GM12878 (cell line): ENCODE measurements around the gene COL15A1. TPM values are rescaled to one million over a fixed set of nuclear protein-coding genes. Genes with fewer than 3 reads are reported as not detected.

ENCODE experiments used
- ATAC-seq: fragments of 200-7000 bp; cut with Tn5 transposase; 3 replicates; pipeline ENCODE4 v1.9.1; 2020; ENCODE audit warnings: mild to moderate bottlenecking, moderate library complexity
- BruUV-seq: library from RNA; stranded (reverse); fragments of 400-500 nt; replicated peaks from 2 replicates; lab custom pipeline; 2021; lab: Mats Ljungman, UMichigan
- CTCF ChIA-PET: fragments of 300-600 bp; sonication (Branson Sonifier 250); formaldehyde crosslinking; extraction: SDS; loops from one replicate; lab custom pipeline; 2021; ENCODE audit warnings: inconsistent platforms; lab: Yijun Ruan, JAX
- POLR2A ChIA-PET: fragments of 350-600 bp; formaldehyde crosslinking; extraction: SDS; loops from one replicate; lab custom pipeline; 2021; ENCODE audit warnings: inconsistent platforms; lab: Charles Lee
- RAD21 ChIA-PET: fragments of 300-600 bp; sonication (Branson Sonifier 250); formaldehyde crosslinking; loops from one replicate; lab custom pipeline; 2023; ENCODE audit warnings: antibody characterized with exemption; ENCODE audit not compliant: unreplicated experiment; lab: Charles Lee
- SMC1A ChIA-PET: fragments of 300-600 bp; sonication (Branson Sonifier 250); formaldehyde crosslinking; loops from one replicate; lab custom pipeline; 2023; ENCODE audit not compliant: unreplicated experiment, uncharacterized antibody; lab: Charles Lee
- DNase-seq: peaks from one replicate; pipeline ENCODE4 v3.0.0-alpha.2; 2011; ENCODE audit warnings: low read depth, low spot score
- FAIRE-seq: peaks from 3 replicates; lab custom pipeline; 2011; peaks lifted over from hg19 to GRCh38; lab: Jason Lieb, UNC
- H2AFZ ChIP-seq: 2 replicates; pipeline ENCODE4 v1.6.0; 2011; ENCODE audit warnings: low read depth, low read length, control low read depth; ENCODE audit not compliant: control insufficient read depth
- H3K27ac ChIP-seq: 2 replicates; pipeline ENCODE4 v1.5.1; 2011; ENCODE audit warnings: control low read depth; ENCODE audit not compliant: control insufficient read depth, insufficient read depth
- H3K27me3 ChIP-seq, 2 experiments: replicated peaks in 1 of 2; 2 replicates each; pipeline versions ENCODE4 v1.6.0 to v1.6.1; 2011; ENCODE audit warnings: low read length in 1 of 2; ENCODE audit not compliant: control insufficient read depth in 2 of 2, insufficient read depth in 2 of 2
- H3K36me3 ChIP-seq, 2 experiments: 2 replicates each; pipeline ENCODE4 v1.5.1; 2011; ENCODE audit warnings: low read length in 1 of 2; ENCODE audit not compliant: control insufficient read depth in 2 of 2, insufficient read depth in 2 of 2
- H3K4me1 ChIP-seq: 2 replicates; pipeline ENCODE4 v1.6.1; 2011; ENCODE audit warnings: mild to moderate bottlenecking, low read length, moderate library complexity, mixed read lengths; ENCODE audit not compliant: control insufficient read depth, insufficient read depth
- H3K4me2 ChIP-seq: 2 replicates; pipeline ENCODE4 v1.6.0; 2011; ENCODE audit warnings: control low read depth; ENCODE audit not compliant: control insufficient read depth, insufficient read depth
- H3K4me3 ChIP-seq: fragments of 200-600 bp; sonication (generic); 2 replicates; pipeline ENCODE4 v1.5.1; 2016
- H3K79me2 ChIP-seq: 2 replicates; pipeline ENCODE4 v1.6.0; 2011; ENCODE audit warnings: low read length; ENCODE audit not compliant: control insufficient read depth, insufficient read depth
- H3K9ac ChIP-seq: 2 replicates; pipeline ENCODE4 v1.8.0; 2011; ENCODE audit warnings: low read length, control low read depth, mixed read lengths; ENCODE audit not compliant: control insufficient read depth, insufficient read depth
- H3K9me3 ChIP-seq: replicated peaks from 3 replicates; pipeline ENCODE4 v1.5.1; 2011; ENCODE audit warnings: mild to moderate bottlenecking, low read length; ENCODE audit not compliant: control insufficient read depth, insufficient read depth
- H4K20me1 ChIP-seq: 2 replicates; pipeline ENCODE4 v1.6.0; 2011; ENCODE audit not compliant: control insufficient read depth, insufficient read depth
- ATF3 ChIP-seq: IDR thresholded peaks from 2 replicates; pipeline ENCODE4 v1.6.1; 2011; ENCODE audit warnings: low read depth, mild to moderate bottlenecking, low read length, moderate library complexity, borderline replicate concordance; ENCODE audit errors: extremely low read depth
- BACH1 ChIP-seq: fragments of 450-650 bp; IDR thresholded peaks from 2 replicates; pipeline ENCODE4 v1.6.1; 2017; ENCODE audit warnings: mild to moderate bottlenecking, borderline replicate concordance
- BHLHE40 ChIP-seq, 2 experiments: fragments of 450-650 bp in 1 of 2; IDR thresholded peaks; 2 replicates each; pipeline ENCODE4 v1.6.1; 2011 to 2017; ENCODE audit warnings: low read depth in 2 of 2, borderline replicate concordance in 1 of 2, improper control_type of control experiment in 1 of 2, low read length in 1 of 2, mild to moderate bottlenecking in 1 of 2
- BMI1 ChIP-seq: fragments of 450-650 bp; IDR thresholded peaks from 2 replicates; pipeline ENCODE4 v1.6.1; 2016; ENCODE audit warnings: mild to moderate bottlenecking, moderate library complexity, borderline replicate concordance
- ETV6 ChIP-seq, 2 experiments: fragments of 450-650 bp in 1 of 2; IDR thresholded peaks in 1 of 2; conservative IDR thresholded peaks in 1 of 2; 2 replicates each; pipeline ENCODE4 v1.6.1; 2014; ENCODE audit warnings: antibody characterized with exemption in 1 of 2, borderline replicate concordance in 1 of 2, low read depth in 1 of 2, mild to moderate bottlenecking in 1 of 2, moderate library complexity in 1 of 2
- FOXK2 ChIP-seq: fragments of 450-650 bp; IDR thresholded peaks from 2 replicates; pipeline ENCODE4 v1.6.1; 2017; ENCODE audit warnings: mild to moderate bottlenecking, moderate library complexity
- IRF3 ChIP-seq: fragments of 450-650 bp; IDR thresholded peaks from 2 replicates; pipeline ENCODE4 v1.6.1; 2014; ENCODE audit warnings: mild to moderate bottlenecking
- LARP7 ChIP-seq: fragments of 450-650 bp; IDR thresholded peaks from 2 replicates; pipeline ENCODE4 v1.6.1; 2017; ENCODE audit warnings: mild to moderate bottlenecking
- MEF2B ChIP-seq: fragments of 450-650 bp; IDR thresholded peaks from 2 replicates; pipeline ENCODE4 v1.6.1; 2018; ENCODE audit warnings: mild to moderate bottlenecking, moderate library complexity; ENCODE audit not compliant: partially characterized antibody, poor library complexity, severe bottlenecking
- MTA2 ChIP-seq: fragments of 450-650 bp; IDR thresholded peaks from 2 replicates; pipeline ENCODE4 v1.6.1; 2016; ENCODE audit warnings: low read depth, mild to moderate bottlenecking, moderate library complexity
- MYC ChIP-seq: IDR thresholded peaks from 2 replicates; pipeline ENCODE4 v1.6.1; 2011; ENCODE audit warnings: mild to moderate bottlenecking, low read length, moderate library complexity, inconsistent platforms; ENCODE audit not compliant: insufficient read depth, insufficient replicate concordance, insufficient read length, severe bottlenecking
- SIN3A ChIP-seq: IDR thresholded peaks from 2 replicates; pipeline ENCODE4 v1.6.1; 2012; ENCODE audit warnings: low read depth, low read length, improper control_type of control experiment
- SMC3 ChIP-seq: IDR thresholded peaks from 2 replicates; pipeline ENCODE4 v1.6.1; 2011; ENCODE audit warnings: low read length, improper control_type of control experiment, borderline replicate concordance
- SRF ChIP-seq, 2 experiments: IDR thresholded peaks; 2 replicates each; pipeline ENCODE4 v1.6.1; 2011; ENCODE audit warnings: low read depth in 2 of 2, low read length in 2 of 2, mild to moderate bottlenecking in 1 of 2, moderate library complexity in 1 of 2
- TARDBP ChIP-seq: IDR thresholded peaks from 2 replicates; pipeline ENCODE4 v1.6.1; 2016; ENCODE audit warnings: borderline replicate concordance
- TCF3 ChIP-seq: IDR thresholded peaks from 2 replicates; pipeline ENCODE4 v1.6.1; 2012; ENCODE audit warnings: low read depth, mild to moderate bottlenecking, low read length, borderline replicate concordance; ENCODE audit not compliant: insufficient read depth
- USF1 ChIP-seq: IDR thresholded peaks from 2 replicates; pipeline ENCODE4 v1.6.1; 2011; ENCODE audit warnings: borderline replicate concordance, low read depth, mild to moderate bottlenecking, moderate library complexity, mixed read lengths, low read length; ENCODE audit not compliant: insufficient read depth; ENCODE audit errors: extremely low read length
- WGBS: methylation state at CpG from one replicate; pipeline ENCODE4 v1.1.6; 2016; ENCODE audit warnings: low lambda C conversion rate; ENCODE audit not compliant: insufficient replicate concordance, insufficient coverage; ENCODE audit errors: missing lambda C conversion rate; 5-methylcytosine and 5-hydroxymethylcytosine counted together
- in situ Hi-C: fragments of 300-500 bp; cut with MboI; formaldehyde crosslinking; loops from 9 replicates; pipeline ENCODE4 v1.14.3; 2018; ENCODE audit warnings: mixed read lengths
- intact Hi-C: fragments of 100-400 bp; cut with micrococcal nuclease; formaldehyde crosslinking; loops from one replicate; pipeline ENCODE4 v1.14.2; 2022; ENCODE audit not compliant: unreplicated experiment
- polyA plus RNA-seq, 11 experiments: library from polyadenylated mRNA; depleted of rRNA in 4 of 11; unstranded in 6 of 11; stranded (reverse) in 5 of 11; fragments of >200 nt; fragmentation: Nextera tagmentation in 4 of 11; fragmentation: Illumina TruSeq in 1 of 11; extraction: Ambion mirVana in 4 of 11; extraction: Trizol in 1 of 11; gene quantifications; 1 replicate in 1 of 11; 2 replicates in 10 of 11; pipeline versions ENCODE4 v1.2.1 to v1.2.3, GENCODE V29; 2011 to 2016; ENCODE audit warnings: inconsistent platforms in 2 of 11, missing spikeins in 2 of 11, low read depth in 1 of 11
- total RNA-seq, 4 experiments: library from RNA; depleted of rRNA in 3 of 4; stranded (reverse); fragments of >200 nt in 3 of 4; fragmentation: Illumina TruSeq in 1 of 4; extraction: Trizol in 1 of 4; gene quantifications; 2 replicates each; pipeline versions ENCODE4 v1.2.1 to v1.2.3, GENCODE V29; 2013 to 2021
- TF ChIP-seq, protein P1 (sequence below): fragments of 450-650 bp; IDR thresholded peaks from 2 replicates; pipeline ENCODE4 v1.6.1; 2017; ENCODE audit warnings: low read depth, mild to moderate bottlenecking, moderate library complexity
- TF ChIP-seq, protein P2 (sequence below): IDR thresholded peaks from 2 replicates; pipeline ENCODE4 v1.6.1; 2012; ENCODE audit warnings: low read depth, low read length, improper control_type of control experiment

The COL15A1 gene
- total and polyA plus RNA-seq, 10 of the 15 experiments (the other 5 are each of a cell fraction or from before 2014, with no cell fraction given) = 0.01 to 0.28 (median 0.06) TPM; not detected in 2

DNA sequence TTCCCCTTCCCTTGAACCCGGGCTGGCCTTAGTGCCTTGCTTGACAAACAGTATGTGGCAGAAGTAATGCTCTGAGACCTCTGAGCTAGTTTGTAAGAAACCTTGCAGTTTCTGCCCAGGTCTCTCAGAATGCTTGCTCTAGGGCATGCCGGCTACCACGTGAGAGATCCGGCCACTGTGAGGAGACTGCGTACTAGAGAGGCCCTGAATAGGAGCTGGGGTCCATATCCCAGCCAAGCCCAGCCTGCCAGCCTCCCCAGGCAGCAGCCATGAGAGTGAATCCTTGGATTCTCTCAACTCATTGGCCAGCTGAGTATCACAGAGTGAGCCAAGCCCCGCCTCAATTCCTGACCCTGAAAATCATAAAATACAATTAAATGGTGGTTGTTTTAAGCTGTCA lies 16.0 kb upstream of the COL15A1 start:
- Histone ChIP-seq H3K79me2 (no peaks in the 10 kb centered on the region), H3K4me1 (no peaks in the 10 kb centered on the region), H3K9me3 (no peaks in the 10 kb centered on the region), H4K20me1 (no peaks in the 10 kb centered on the region), H3K36me3 (no peaks in the 10 kb centered on the region), H3K9ac (no peak overlapping the region), H3K4me2 (no peak overlapping the region), H3K27me3 (no peaks in the 10 kb centered on the region; a peak in 1 of 4 replicates), H3K4me3 (no peak overlapping the region), H2AFZ (no peak overlapping the region)
- RAD21 ChIA-PET = no interaction called here
- in situ Hi-C loops (no loop called here), intact Hi-C loops (no loop called here)
- CTCF ChIA-PET = no interaction called here
- SMC1A ChIA-PET = interaction anchor here (1.0 kb wide), 1 partner anchor 9 kb away, joined by 3 read pairs; no protein-coding TSS in a partner anchor
- POLR2A ChIA-PET = no interaction called here
- no TSS peak for BruUV-seq
- ATAC-seq = no peak
- DNase-seq = no peak
- no peak for TF ChIP-seq ATF3
- no peak for TF ChIP-seq SIN3A
- no peak for TF ChIP-seq BMI1
- TF ChIP-seq MTA2 = no peak
- TF ChIP-seq USF1 = no peak
- TF ChIP-seq, protein P1, sequence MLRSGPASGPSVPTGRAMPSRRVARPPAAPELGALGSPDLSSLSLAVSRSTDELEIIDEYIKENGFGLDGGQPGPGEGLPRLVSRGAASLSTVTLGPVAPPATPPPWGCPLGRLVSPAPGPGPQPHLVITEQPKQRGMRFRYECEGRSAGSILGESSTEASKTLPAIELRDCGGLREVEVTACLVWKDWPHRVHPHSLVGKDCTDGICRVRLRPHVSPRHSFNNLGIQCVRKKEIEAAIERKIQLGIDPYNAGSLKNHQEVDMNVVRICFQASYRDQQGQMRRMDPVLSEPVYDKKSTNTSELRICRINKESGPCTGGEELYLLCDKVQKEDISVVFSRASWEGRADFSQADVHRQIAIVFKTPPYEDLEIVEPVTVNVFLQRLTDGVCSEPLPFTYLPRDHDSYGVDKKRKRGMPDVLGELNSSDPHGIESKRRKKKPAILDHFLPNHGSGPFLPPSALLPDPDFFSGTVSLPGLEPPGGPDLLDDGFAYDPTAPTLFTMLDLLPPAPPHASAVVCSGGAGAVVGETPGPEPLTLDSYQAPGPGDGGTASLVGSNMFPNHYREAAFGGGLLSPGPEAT = no peak
- TF ChIP-seq, protein P2, sequence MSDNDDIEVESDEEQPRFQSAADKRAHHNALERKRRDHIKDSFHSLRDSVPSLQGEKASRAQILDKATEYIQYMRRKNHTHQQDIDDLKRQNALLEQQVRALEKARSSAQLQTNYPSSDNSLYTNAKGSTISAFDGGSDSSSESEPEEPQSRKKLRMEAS = no peak
- TF ChIP-seq MYC = no peak
- no peak for TF ChIP-seq BACH1
- no peak for TF ChIP-seq SRF (IDR thresholded peaks at IDR 0.05; ENCODE audit: low read depth in 2 of 2, low read length in 2 of 2)
- TF ChIP-seq FOXK2 = no peak
- no peak for TF ChIP-seq BHLHE40 (IDR thresholded peaks at IDR 0.05; ENCODE audit: borderline replicate concordance in 1 of 2, low read depth in 2 of 2, low read length in 1 of 2)
- no peak for TF ChIP-seq SMC3
- TF ChIP-seq TARDBP = no peak
- TF ChIP-seq TCF3 = no peak
- TF ChIP-seq MEF2B = no peak
- no peak for TF ChIP-seq LARP7
- TF ChIP-seq ETV6 (conservative IDR thresholded peaks at IDR 0.05 in 1 of 2, IDR thresholded peaks at IDR 0.05 in 1 of 2; ENCODE audit: borderline replicate concordance in 1 of 2, low read depth in 1 of 2) = no peak
- TF ChIP-seq IRF3 = no peak
- TF ChIP-seq, all 136 proteins: peak for 0
- 16% methylated on average over 6 of the region's 6 CpGs for WGBS
- H3K27ac ChIP-seq = no peak overlapping the region
- no peak for FAIRE-seq
